Endothelial cell of umbilical vein (primary cell): ENCODE measurements around the gene HMGN2. TPM values are rescaled to one million over a fixed set of nuclear protein-coding genes. Genes with fewer than 3 reads are reported as not detected.

Source experiments
- BruUV-seq: library from RNA; stranded (reverse); fragments of 400-500 nt; replicated peaks from 2 replicates; lab custom pipeline; 2021; lab: Mats Ljungman, UMichigan
- CTCF ChIA-PET: fragments of 300-600, 350-600 bp; sonication (Branson Sonifier 250); formaldehyde crosslinking; loops from one replicate; lab custom pipeline; 2021; ENCODE audit warnings: antibody characterized with exemption, inconsistent platforms; lab: Charles Lee
- POLR2A ChIA-PET: fragments of 300-600, 350-600 bp; sonication (Branson Sonifier 250); formaldehyde crosslinking; loops from one replicate; lab custom pipeline; 2021; ENCODE audit warnings: antibody characterized with exemption, inconsistent platforms; lab: Charles Lee
- DNase-seq: peaks from one replicate; pipeline ENCODE4 v3.0.0-alpha.2; 2011; ENCODE audit warnings: low read depth, low spot score
- FAIRE-seq: peaks from 2 replicates; lab custom pipeline; 2011; peaks lifted over from hg19 to GRCh38; lab: Jason Lieb, UNC
- H2AFZ ChIP-seq: 2 replicates; pipeline ENCODE4 v1.6.0; 2012; ENCODE audit warnings: low read depth, low read length, control low read depth, inconsistent platforms
- H3K27ac ChIP-seq: 2 replicates; pipeline ENCODE4 v1.5.1; 2011; ENCODE audit warnings: low read depth, mild to moderate bottlenecking, control low read depth, low read length, moderate library complexity; ENCODE audit not compliant: insufficient read depth
- H3K27me3 ChIP-seq, 2 experiments: 2 replicates each; pipeline versions ENCODE4 v1.6.0 to v1.6.1; 2011; ENCODE audit warnings: low read length in 2 of 2, mixed read lengths in 1 of 2; ENCODE audit not compliant: control insufficient read depth in 2 of 2, insufficient read depth in 2 of 2
- H3K36me3 ChIP-seq, 2 experiments: 2 replicates in 1 of 2; 3 replicates in 1 of 2; pipeline ENCODE4 v1.5.1; 2011; ENCODE audit warnings: low read length in 2 of 2, mild to moderate bottlenecking in 1 of 2, moderate library complexity in 1 of 2; ENCODE audit not compliant: control insufficient read depth in 2 of 2, insufficient read depth in 2 of 2; ENCODE audit errors: extremely low read depth in 1 of 2
- H3K4me1 ChIP-seq: 3 replicates; pipeline ENCODE4 v1.5.1; 2011; ENCODE audit warnings: mild to moderate bottlenecking, low read length; ENCODE audit not compliant: control insufficient read depth, insufficient read depth; ENCODE audit errors: extremely low read depth
- H3K4me2 ChIP-seq: 2 replicates; pipeline ENCODE4 v1.6.1; 2011; ENCODE audit warnings: low read length, control low read depth, mixed read lengths; ENCODE audit not compliant: insufficient read depth
- H3K4me3 ChIP-seq, 3 experiments: fragments of 200-600 bp in 1 of 3; sonication (generic), shearing (Covaris generic) in 1 of 3; replicated peaks in 1 of 3; 2 replicates each; pipeline ENCODE4 v1.5.1; 2011 to 2016; ENCODE audit warnings: control low read depth in 3 of 3, low read length in 3 of 3, mild to moderate bottlenecking in 2 of 3, inconsistent platforms in 1 of 3, low read depth in 1 of 3, moderate library complexity in 1 of 3; ENCODE audit not compliant: insufficient read depth in 1 of 3
- H3K79me2 ChIP-seq: 2 replicates; pipeline ENCODE4 v1.6.0; 2012; ENCODE audit warnings: low read length, inconsistent platforms; ENCODE audit not compliant: control insufficient read depth, insufficient read depth
- H3K9ac ChIP-seq: replicated peaks from 2 replicates; pipeline ENCODE3; 2011; ENCODE audit warnings: low read length, control low read depth; ENCODE audit not compliant: insufficient read depth; ENCODE audit errors: extremely low read depth
- H3K9me1 ChIP-seq: replicated peaks from 3 replicates; pipeline ENCODE4 v1.6.0; 2011; ENCODE audit warnings: mild to moderate bottlenecking, low read length; ENCODE audit not compliant: control insufficient read depth, insufficient read depth; ENCODE audit errors: extremely low read depth
- H3K9me3 ChIP-seq: replicated peaks from 2 replicates; pipeline ENCODE4 v1.5.1; 2012; ENCODE audit warnings: low read length, inconsistent platforms; ENCODE audit not compliant: control insufficient read depth, insufficient read depth
- H4K20me1 ChIP-seq: replicated peaks from 2 replicates; pipeline ENCODE3; 2011; ENCODE audit warnings: mild to moderate bottlenecking, low read length; ENCODE audit not compliant: control insufficient read depth, insufficient read depth; ENCODE audit errors: extremely low read depth
- GATA2 ChIP-seq: IDR thresholded peaks from 2 replicates; pipeline ENCODE4 v1.7.0; 2011; ENCODE audit warnings: low read depth, mild to moderate bottlenecking, moderate library complexity, mixed read lengths, low read length; ENCODE audit not compliant: insufficient read length, insufficient read depth
- JUN ChIP-seq: IDR thresholded peaks from 2 replicates; pipeline ENCODE4 v1.6.1; 2011; ENCODE audit warnings: borderline replicate concordance, low read depth; ENCODE audit not compliant: insufficient read length, insufficient read depth
- MYC ChIP-seq: IDR thresholded peaks from one replicate; pipeline ENCODE4 v1.6.1; 2011; ENCODE audit warnings: mild to moderate bottlenecking, low read depth, low read length
- POLR2A ChIP-seq: IDR thresholded peaks from 2 replicates; pipeline ENCODE4 v1.6.1; 2012; ENCODE audit warnings: low read depth, mild to moderate bottlenecking, control low read depth, low read length
- dilution Hi-C: fragments of 300-500 bp; cut with MboI; formaldehyde crosslinking; loops from one replicate; pipeline ENCODE4 v1.15.0; 2019; ENCODE audit warnings: low sequenced_read_pairs; ENCODE audit not compliant: extremely low pct_ligation_motif_present
- intact Hi-C: fragments of 100-400 bp; cut with micrococcal nuclease; formaldehyde crosslinking; loops from one replicate; pipeline ENCODE4 v1.10.0; 2022
- polyA plus RNA-seq, 4 experiments: library from polyadenylated mRNA; depleted of rRNA in 3 of 4; stranded (reverse) in 3 of 4; unstranded in 1 of 4; fragments of >200 nt; gene quantifications; 2 replicates each; pipeline versions ENCODE4 v1.2.1 to v1.2.3, GENCODE V29; 2011 to 2012; ENCODE audit warnings: missing spikeins in 1 of 4
- total RNA-seq: library from RNA; stranded (reverse); gene quantifications from 2 replicates; pipeline ENCODE4 v1.2.3, GENCODE V29; 2021
- TF ChIP-seq, protein P1 (sequence below): IDR thresholded peaks from 2 replicates; pipeline ENCODE4 v1.6.1; 2011; ENCODE audit not compliant: insufficient read depth, insufficient read length

Gene HMGN2
- total and polyA plus RNA-seq, 2 donors (not counting 3 experiments of a cell fraction or from before 2014, with no cell fraction given), result 240 to 580 TPM

DNA sequence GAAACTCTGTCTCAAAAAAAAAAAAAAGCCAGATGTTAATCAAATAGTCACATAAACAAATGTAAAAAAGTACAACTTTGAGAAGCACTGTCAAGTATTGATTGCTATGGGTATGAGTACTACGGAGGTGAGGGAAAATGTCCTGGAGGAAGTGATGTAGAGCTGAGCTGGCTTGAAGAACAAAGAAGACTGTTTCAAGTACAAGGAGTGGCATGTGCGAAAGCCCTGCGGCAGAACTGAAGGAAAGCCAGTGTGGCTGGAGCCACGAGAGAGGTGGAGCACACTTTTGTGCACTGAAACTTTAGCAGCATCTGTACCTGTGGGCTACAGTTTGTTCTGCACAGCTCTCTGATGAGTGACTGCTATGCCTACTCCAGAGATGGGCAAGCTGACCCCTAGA lies 51.9 kb downstream of the HMGN2 start:
- intact Hi-C loops, result no loop called here
- no peaks in the 10 kb centered on the region for H4K20me1 ChIP-seq
- H2AFZ ChIP-seq, result peak overlapping the region; percentile 0
- TF ChIP-seq MYC (no peak), JUN (no peak), POLR2A (no peak), GATA2 (no peak)
- TF ChIP-seq, protein P1, sequence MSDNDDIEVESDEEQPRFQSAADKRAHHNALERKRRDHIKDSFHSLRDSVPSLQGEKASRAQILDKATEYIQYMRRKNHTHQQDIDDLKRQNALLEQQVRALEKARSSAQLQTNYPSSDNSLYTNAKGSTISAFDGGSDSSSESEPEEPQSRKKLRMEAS, result no peak
- POLR2A ChIA-PET, result no interaction called here
- no peak overlapping the region for H3K4me2 ChIP-seq
- H3K4me3 ChIP-seq, result no peak overlapping the region
- peaks cover 6% of the 10 kb centered on the region in 2 experiments for H3K27me3 ChIP-seq
- no peaks in the 10 kb centered on the region for H3K9me3 ChIP-seq
- H3K27ac ChIP-seq, result no peak overlapping the region
- H3K9ac ChIP-seq, result no peak overlapping the region
- CTCF ChIA-PET, result interaction anchor here (0.5 to 2.1 kb wide), 4 partner anchors 9 to 78 kb away, joined by 3 to 8 read pairs (median 5); no protein-coding TSS in a partner anchor
- no TSS peak for BruUV-seq
- H3K79me2 ChIP-seq, result no peaks in the 10 kb centered on the region
- peaks cover 2% of the 10 kb centered on the region for H3K4me1 ChIP-seq
- no peak for FAIRE-seq
- dilution Hi-C loops, result no loop called here
- DNase-seq, result no peak
- no peaks in the 10 kb centered on the region for H3K9me1 ChIP-seq
- H3K36me3 ChIP-seq, result no peaks in the 10 kb centered on the region

Other genes with a start within 250 kb of the HMGN2 start
- 16.2 and 17.8 TPM in 2 replicates for gene CEP85, start 238.2 kb upstream of the HMGN2 start, total RNA-seq
- 15.2 and 16.1 TPM in 2 replicates for gene CEP85, start 238.2 kb upstream of the HMGN2 start, polyA plus RNA-seq
- 337 and 344 TPM in 2 replicates for gene SH3BGRL3, start 192.4 kb upstream of the HMGN2 start, total RNA-seq
- 233 and 305 TPM in 2 replicates for gene SH3BGRL3, start 192.4 kb upstream of the HMGN2 start, polyA plus RNA-seq
- 11.9 and 15.6 TPM in 2 replicates for gene UBXN11, start 165.8 kb upstream of the HMGN2 start, total RNA-seq
- 14.6 and 14.8 TPM in 2 replicates for gene UBXN11, start 165.8 kb upstream of the HMGN2 start, polyA plus RNA-seq
- not detected in 2 replicates for gene CD52, start 154.5 kb upstream of the HMGN2 start, total RNA-seq
- not detected in 2 replicates for gene CD52, start 154.5 kb upstream of the HMGN2 start, polyA plus RNA-seq
- not detected in 2 replicates for gene CRYBG2, start 118.3 kb upstream of the HMGN2 start, total RNA-seq
- not detected in 2 replicates for gene CRYBG2, start 118.3 kb upstream of the HMGN2 start, polyA plus RNA-seq
- gene ZNF683, start 99.7 kb upstream of the HMGN2 start, total RNA-seq, result not detected in 2 replicates
- gene ZNF683, start 99.7 kb upstream of the HMGN2 start, polyA plus RNA-seq, result not detected in 2 replicates
- not detected in 2 replicates for gene LIN28A, start 61.6 kb upstream of the HMGN2 start, total RNA-seq
- 0.10 and 0.11 TPM in 2 replicates for gene LIN28A, start 61.6 kb upstream of the HMGN2 start, polyA plus RNA-seq
- 60.3 and 70.7 TPM in 2 replicates for gene DHDDS, start 40.1 kb upstream of the HMGN2 start, total RNA-seq
- 44.3 and 51.3 TPM in 2 replicates for gene DHDDS, start 40.1 kb upstream of the HMGN2 start, polyA plus RNA-seq
- gene RPS6KA1, start 57.3 kb downstream of the HMGN2 start, total RNA-seq, result 13.3 and 15.5 TPM in 2 replicates
- 6.7 and 7.2 TPM in 2 replicates for gene RPS6KA1, start 57.3 kb downstream of the HMGN2 start, polyA plus RNA-seq
- gene ARID1A, start 223.6 kb downstream of the HMGN2 start, total RNA-seq, result 67.0 and 77.2 TPM in 2 replicates
- gene ARID1A, start 223.6 kb downstream of the HMGN2 start, polyA plus RNA-seq, result 36.9 and 39.0 TPM in 2 replicates